GM19324 (cell line): ENCODE data around the gene DLGAP1.

Source experiments
- ATAC-seq: cut with Tn5 transposase; IDR thresholded peaks from one replicate; pipeline ENCODE4 v1.9.1; 2021; ENCODE audit warnings: mild to moderate bottlenecking, moderate library complexity; ENCODE audit not compliant: unreplicated experiment, low FRiP score

DLGAP1 gene

DNA sequence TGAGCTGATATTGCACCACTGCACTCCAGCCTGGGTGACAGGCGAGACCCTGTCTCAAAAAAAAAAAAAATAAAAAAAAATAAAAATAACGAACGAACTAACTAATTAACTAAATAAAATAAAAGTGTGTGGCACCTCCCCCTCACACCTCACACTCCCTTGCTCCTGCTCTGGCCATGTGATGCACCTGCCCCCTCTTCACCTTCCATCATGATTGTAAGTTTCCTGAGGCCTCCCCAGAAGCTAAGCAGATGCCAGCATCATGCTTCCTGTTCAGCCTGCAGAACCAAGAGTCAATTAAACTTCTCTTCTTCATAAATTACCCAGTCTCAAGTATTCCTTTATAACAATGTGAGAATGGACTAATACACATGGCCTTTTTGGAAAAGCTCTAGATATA, 773.0 kb downstream of the DLGAP1 start:
- ATAC-seq = no peak

DNA sequence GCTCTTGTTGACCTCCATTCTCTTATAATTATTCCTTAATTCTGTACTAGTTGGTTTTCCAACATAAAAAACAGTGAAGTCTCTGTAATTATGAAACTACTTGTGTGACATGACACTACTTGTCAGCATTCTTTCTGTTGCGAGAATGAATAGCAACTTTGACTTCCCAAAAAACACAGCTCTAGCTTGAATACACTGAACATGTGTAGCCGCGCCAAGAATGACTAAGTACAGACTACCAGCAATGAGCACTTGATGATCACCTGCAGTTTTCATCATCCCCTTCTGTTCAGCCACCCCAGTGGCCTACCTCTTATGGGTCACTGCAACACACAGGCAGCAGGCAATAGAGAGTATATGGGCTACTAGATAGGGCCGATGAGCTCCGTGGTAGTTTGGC, 775.9 kb downstream of the DLGAP1 start:
- no peak for ATAC-seq

DNA sequence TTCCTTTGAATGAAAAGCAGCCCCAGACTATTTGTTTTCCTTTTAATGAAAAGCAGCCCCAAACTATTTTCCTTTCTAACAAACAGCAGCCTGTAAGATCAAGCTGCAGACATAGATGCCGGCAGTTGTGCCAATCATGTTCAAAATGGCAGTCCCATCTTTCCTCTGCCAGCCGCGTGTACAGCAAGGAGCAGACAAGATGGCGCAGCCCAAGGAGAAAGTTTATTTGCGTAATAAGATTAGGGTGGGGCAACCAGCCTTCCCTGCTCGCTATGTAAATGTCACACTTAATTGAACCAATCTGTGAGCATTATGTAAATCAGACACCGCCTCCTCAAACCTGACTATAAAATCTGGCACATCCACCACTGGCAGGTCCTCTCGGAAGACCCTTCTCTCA, 779.1 kb downstream of the DLGAP1 start:
- ATAC-seq = no peak

GRCh38 chr18:3675446-3675845, 779.7 kb downstream of the DLGAP1 start:
- ATAC-seq = no peak

DNA sequence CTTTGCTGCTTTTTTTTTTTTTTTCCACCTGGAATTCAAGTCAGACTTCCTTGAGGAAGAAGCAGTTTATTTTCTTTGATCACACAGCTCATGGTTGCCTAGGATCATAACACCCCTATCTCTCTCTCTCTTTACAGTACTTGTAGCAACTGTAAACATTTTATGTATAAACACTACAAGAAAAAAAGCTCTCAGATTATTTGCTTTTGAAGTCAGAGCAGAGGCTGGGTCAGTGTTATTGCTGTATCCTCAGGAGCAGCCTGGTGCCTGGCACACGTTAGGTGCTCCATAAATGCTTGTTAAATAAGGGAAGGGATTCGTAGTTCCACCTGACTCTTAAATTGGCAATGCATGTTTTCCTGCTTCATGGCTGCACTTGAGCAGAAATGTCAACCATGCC, 783.9 kb downstream of the DLGAP1 start:
- ATAC-seq = no peak

DNA sequence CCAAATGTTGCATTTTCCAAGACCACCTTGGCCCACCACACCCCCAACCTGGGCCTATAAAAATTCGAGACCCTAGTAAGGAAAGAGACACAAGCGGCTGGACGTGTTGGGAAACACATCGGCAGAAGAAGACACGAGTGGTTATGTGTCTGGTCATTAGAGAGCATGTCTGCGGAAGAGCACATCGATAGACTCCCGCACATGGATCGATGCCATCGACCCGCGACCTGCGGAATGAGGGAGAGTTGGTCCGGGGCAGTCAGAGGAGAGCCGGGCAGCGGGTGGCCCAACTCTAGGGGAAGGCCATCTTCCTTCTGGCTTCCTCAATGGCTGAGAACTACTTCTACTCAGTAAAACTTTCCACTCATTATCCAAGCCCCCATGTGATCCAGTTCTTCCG, 785.7 kb downstream of the DLGAP1 start:
- ATAC-seq = no peak

GRCh38 chr18:3667255-3668137, 787.6 kb downstream of the DLGAP1 start:
- no peak for ATAC-seq

- no peak for ATAC-seq
Measured at GRCh38 chr18:3666526-3667254, 788.4 kb downstream of the DLGAP1 start.

DNA sequence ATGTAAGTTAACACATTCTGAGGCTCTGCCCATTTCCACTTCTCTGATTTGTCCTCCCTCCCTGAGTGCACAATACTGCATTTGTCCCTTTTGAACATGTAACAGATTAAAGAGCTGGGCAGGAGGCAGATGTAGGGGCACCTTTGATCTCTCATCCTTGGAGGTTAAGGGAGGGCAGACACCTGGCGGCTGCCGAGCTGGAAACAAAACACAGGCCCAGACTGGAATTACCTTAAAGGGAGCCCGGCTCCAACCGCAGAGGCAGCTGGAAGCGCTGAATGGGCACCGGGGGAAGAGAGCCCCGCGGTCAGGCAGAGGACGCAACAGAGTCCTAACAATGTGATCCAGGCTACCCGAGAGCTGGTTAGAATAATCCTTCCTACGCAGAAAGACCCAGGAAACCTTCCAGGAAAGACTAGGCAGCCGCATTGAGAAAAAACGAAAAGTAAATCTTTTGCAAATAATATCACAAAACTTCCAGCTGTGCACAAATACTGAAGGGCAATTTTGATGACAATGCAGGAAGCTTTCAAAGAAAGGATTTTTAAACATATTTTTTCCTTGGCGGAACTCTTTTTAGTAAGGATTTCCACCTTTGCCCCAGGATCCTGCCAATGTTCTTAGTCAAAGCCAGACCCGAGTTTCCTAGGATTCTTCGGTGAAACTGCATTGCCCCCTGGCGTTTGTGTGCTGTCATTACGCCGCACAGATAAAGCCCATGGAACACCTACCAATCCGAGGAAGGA, 789.2 kb downstream of the DLGAP1 start:
- no peak for ATAC-seq

DNA sequence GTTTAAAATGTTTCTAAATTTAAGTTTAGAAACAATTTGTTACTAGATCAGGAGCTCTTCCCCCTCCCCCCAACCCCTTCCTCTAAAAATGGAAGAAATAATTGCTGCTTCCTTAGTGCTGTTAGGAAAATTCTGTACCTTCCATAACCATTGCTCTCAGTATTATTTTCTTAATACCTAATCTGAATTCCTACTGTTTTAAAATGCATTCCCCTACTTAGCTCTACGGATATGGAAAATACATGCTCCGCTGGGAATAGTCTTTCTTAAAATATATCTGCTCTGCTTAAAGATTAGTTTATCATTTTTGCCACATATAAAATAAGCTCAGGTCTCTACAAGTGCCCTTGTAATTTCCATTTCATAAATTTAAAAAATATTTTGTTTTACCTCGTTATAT, 789.9 kb downstream of the DLGAP1 start:
- ATAC-seq = no peak

DNA sequence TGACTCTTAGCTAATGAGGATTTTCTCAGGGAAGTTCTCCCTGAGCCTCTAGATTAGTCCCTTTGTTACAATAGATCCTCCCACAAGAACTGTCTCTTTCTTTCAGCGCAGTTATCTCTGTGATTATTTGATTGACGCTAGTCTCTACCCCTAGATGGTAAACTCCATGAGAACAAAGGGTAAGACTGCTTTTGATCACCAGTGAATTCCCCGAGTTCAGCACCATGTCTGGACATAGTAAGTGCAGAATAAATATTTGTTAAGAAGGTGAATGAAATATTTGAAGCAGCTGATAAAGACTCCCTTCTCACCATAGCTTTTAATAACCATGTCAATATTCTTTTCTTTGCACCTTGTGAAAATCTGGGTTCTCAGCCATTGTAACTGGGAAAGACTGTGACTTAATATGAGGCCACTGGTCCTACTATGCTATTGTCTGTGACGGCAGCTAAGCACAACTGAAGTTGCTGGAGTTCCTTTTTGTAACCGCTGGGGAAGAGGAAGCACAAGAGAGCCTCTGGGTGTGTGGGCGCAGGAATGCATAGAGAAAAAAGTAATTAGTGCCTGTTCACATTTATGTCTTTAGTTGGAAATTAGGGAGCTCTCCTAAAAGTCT, 790.4 kb downstream of the DLGAP1 start:
- no peak for ATAC-seq

- no peak for ATAC-seq
Measured at GRCh38 chr18:3663870-3664512, 791.1 kb downstream of the DLGAP1 start.

- ATAC-seq = no peak
Measured at GRCh38 chr18:3661989-3662388, 793.1 kb downstream of the DLGAP1 start.

- no peak for ATAC-seq
Measured at GRCh38 chr18:3660739-3661515, 794.2 kb downstream of the DLGAP1 start.

DNA sequence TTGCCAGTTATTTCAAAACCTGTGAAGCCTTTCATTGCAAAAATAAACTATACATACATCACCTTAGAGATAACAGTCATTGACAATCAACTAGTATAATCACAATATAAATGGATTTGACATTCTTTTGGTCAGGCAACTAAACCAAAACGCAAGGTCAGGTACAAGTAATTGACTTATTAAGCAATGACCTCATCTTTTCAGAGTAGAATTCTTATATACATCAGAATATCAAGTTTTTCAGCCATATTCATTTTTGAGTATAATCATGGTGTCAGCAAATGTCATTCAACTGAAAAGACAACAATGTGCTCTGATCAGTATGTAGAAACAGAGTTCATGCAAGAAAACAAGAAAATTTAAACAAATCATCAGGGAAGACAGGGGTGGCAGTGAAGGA, 796.6 kb downstream of the DLGAP1 start:
- no peak for ATAC-seq

- no peak for ATAC-seq
Measured at GRCh38 chr18:3655254-3656050, 799.7 kb downstream of the DLGAP1 start.

DNA sequence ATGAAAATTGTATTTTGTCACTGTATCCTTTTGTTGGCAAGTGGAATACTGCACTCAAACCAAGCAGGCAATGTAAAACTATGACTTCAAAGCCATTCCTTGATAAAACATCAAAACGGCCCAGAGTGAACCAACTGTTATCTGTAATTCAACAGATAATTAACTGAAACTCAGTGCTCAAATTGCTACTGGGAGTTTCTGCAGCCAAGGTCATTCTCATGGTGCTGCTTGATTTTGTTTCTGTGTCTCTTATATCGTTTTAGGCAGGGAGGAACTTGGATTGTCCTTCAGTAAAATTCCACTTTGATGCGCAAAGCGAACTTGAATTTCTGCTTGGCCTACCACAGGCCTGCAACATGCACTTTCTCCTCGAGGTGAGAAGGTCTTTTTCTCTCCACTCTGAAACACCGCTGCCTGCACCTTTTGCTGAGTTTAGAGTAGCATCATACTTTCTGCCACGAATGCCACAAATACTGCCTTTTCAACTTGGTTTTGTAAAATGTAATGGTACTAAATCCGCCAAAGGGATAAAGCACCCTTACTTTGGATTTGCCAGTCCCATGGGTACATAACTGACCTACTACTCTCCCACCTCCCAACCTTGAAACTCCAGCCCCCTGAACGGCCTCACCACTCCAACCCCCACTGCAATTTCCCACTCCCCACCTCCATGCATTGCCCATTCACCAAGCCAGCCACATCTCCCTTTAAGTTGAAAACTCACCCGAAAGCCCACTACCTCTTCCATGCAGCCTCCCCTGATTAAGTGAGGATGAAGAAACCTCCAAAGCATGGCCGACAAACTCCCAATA, 800.5 kb downstream of the DLGAP1 start:
- ATAC-seq = no peak
